ENCODE data around the gene NPHP4.

The NPHP4 gene

GRCh38 chr1:5913078-5913845 is 79.0 kb downstream of the NPHP4 start:
- no peak for DNase-seq (ENCODE audit: low read depth, low spot score)

GRCh38 chr1:5911871-5912271 is 80.4 kb downstream of the NPHP4 start:
- DNase-seq (ENCODE audit: low read depth, low spot score): no peak

- no peak for DNase-seq (ENCODE audit: low read depth, low spot score)
Observed at GRCh38 chr1:5911157-5911556, 81.1 kb downstream of the NPHP4 start.

- no peak for DNase-seq (ENCODE audit: low read depth, low spot score)
Observed at GRCh38 chr1:5910666-5911065, 81.6 kb downstream of the NPHP4 start.

GRCh38 chr1:5910276-5910620 is 82.0 kb downstream of the NPHP4 start:
- DNase-seq (ENCODE audit: low read depth, low spot score): no peak

- DNase-seq (ENCODE audit: low read depth, low spot score): no peak
Observed at GRCh38 chr1:5909576-5910275, 82.5 kb downstream of the NPHP4 start.

- no peak for DNase-seq (ENCODE audit: low read depth, low spot score)
Observed at GRCh38 chr1:5908461-5909375, 83.5 kb downstream of the NPHP4 start.

- no peak for DNase-seq (ENCODE audit: low read depth, low spot score)
Observed at GRCh38 chr1:5907966-5908365, 84.3 kb downstream of the NPHP4 start.

GRCh38 chr1:5907386-5907785 is 84.8 kb downstream of the NPHP4 start:
- DNase-seq (ENCODE audit: low read depth, low spot score): no peak

GRCh38 chr1:5906966-5907365 is 85.3 kb downstream of the NPHP4 start:
- DNase-seq (ENCODE audit: low read depth, low spot score): no peak

- DNase-seq (ENCODE audit: low read depth, low spot score): no peak
Observed at GRCh38 chr1:5906116-5906515, 86.1 kb downstream of the NPHP4 start.

GRCh38 chr1:5905436-5905835 is 86.8 kb downstream of the NPHP4 start:
- no peak for DNase-seq (ENCODE audit: low read depth, low spot score)

GRCh38 chr1:5904551-5904950 is 87.7 kb downstream of the NPHP4 start:
- no peak for DNase-seq (ENCODE audit: low read depth, low spot score)

GRCh38 chr1:5903680-5904079 is 88.5 kb downstream of the NPHP4 start:
- DNase-seq (ENCODE audit: low read depth, low spot score): no peak

- no peak for DNase-seq (ENCODE audit: low read depth, low spot score)
Observed at GRCh38 chr1:5903031-5903430, 89.2 kb downstream of the NPHP4 start.

GRCh38 chr1:5901841-5902240 is 90.4 kb downstream of the NPHP4 start:
- DNase-seq (ENCODE audit: low read depth, low spot score): no peak

- no peak for DNase-seq (ENCODE audit: low read depth, low spot score)
Observed at GRCh38 chr1:5901150-5901549, 91.1 kb downstream of the NPHP4 start.

- DNase-seq (ENCODE audit: low read depth, low spot score): no peak
Observed at GRCh38 chr1:5898266-5898665, 94.0 kb downstream of the NPHP4 start.

- DNase-seq (ENCODE audit: low read depth, low spot score): no peak
Observed at GRCh38 chr1:5896706-5897660, 95.2 kb downstream of the NPHP4 start.

- DNase-seq (ENCODE audit: low read depth, low spot score): no peak
Observed at GRCh38 chr1:5895446-5896406, 96.5 kb downstream of the NPHP4 start.
